Cardiac septum (tissue), 1 donor: ENCODE measurements around the gene AIRE. TPM values are rescaled to one million over a fixed set of nuclear protein-coding genes. Genes with fewer than 3 reads are reported as not detected.

ENCODE experiments used
- total RNA-seq: library from RNA; stranded (reverse); fragmentation: NEBNext Ultra II Directional; extraction: Animal tissue kit (Norgen Biotek cat#: 25700); gene quantifications from one replicate; pipeline ENCODE4 v1.2.1, GENCODE V29; 2021
- donor health status: DM: no; HTN: no; CAD: no.

AIRE gene
- total RNA-seq, 1 donor from 2014 or later = 0.11 TPM

Other genes starting within 250 kb of the AIRE start
- 1.6 TPM for gene PWP2, start 178.5 kb upstream of the AIRE start, total RNA-seq
- 11.5 TPM for gene GATD3, start 152.2 kb upstream of the AIRE start, total RNA-seq
- gene ICOSLG, start 44.9 kb upstream of the AIRE start, total RNA-seq = 1.5 TPM
- not detected for gene DNMT3L, start 24.0 kb upstream of the AIRE start, total RNA-seq
- gene PFKL, start 14.2 kb downstream of the AIRE start, total RNA-seq = 60.3 TPM
- gene CFAP410, start 53.5 kb downstream of the AIRE start, total RNA-seq = 15.8 TPM
- gene TRPM2, start 67.7 kb downstream of the AIRE start, total RNA-seq = 1.2 TPM
- gene LRRC3, start 169.6 kb downstream of the AIRE start, total RNA-seq = 2.9 TPM